HEK293 (cell line): Measurements from ENCODE around the gene DNAL4.
A peak's percentile ranks its signal among the peaks of the same experiment; 100 is the strongest.

Source experiments
- CTCF ChIA-PET: fragments of 350-600 bp; formaldehyde crosslinking; extraction: SDS; loops from one replicate; lab custom pipeline; 2021; ENCODE audit warnings: antibody characterized with exemption; lab: Yijun Ruan, JAX
- POLR2A ChIA-PET: fragments of 300-600 bp; formaldehyde crosslinking; extraction: SDS; loops from one replicate; lab custom pipeline; 2020; ENCODE audit warnings: antibody characterized with exemption, inconsistent platforms; lab: Yijun Ruan, JAX
- H3K27ac ChIP-seq: fragments of 200-500 bp; sonication (Bioruptor generic); 2 replicates; pipeline ENCODE4 v1.5.1; 2014; ENCODE audit warnings: low read depth, low read length, control low read depth, inconsistent platforms; ENCODE audit errors: extremely low read depth
- H3K36me3 ChIP-seq, 2 experiments: fragments of 200-500 bp in 1 of 2; sonication (Bioruptor generic) in 1 of 2; 1 replicate in 1 of 2; 2 replicates in 1 of 2; pipeline ENCODE4 v1.5.1; 2014 to 2017; ENCODE audit warnings: inconsistent platforms in 2 of 2, low read length in 2 of 2; ENCODE audit not compliant: control insufficient read depth in 2 of 2, insufficient read depth in 1 of 2
- H3K4me1 ChIP-seq: fragments of 200-500 bp; sonication (Bioruptor generic); 2 replicates; pipeline ENCODE4 v1.5.1; 2014; ENCODE audit warnings: mild to moderate bottlenecking, low read length, inconsistent platforms; ENCODE audit not compliant: control insufficient read depth, insufficient read depth
- H3K4me3 ChIP-seq: 2 replicates; pipeline ENCODE4 v1.5.1; 2011; ENCODE audit warnings: low read depth, mild to moderate bottlenecking, control low read depth, low read length, moderate library complexity
- H3K9me3 ChIP-seq: fragments of 200-500 bp; sonication (Bioruptor generic); 2 replicates; pipeline ENCODE4 v1.5.1; 2014; ENCODE audit warnings: low read depth, low read length, inconsistent platforms; ENCODE audit not compliant: control insufficient read depth, insufficient read depth
- FEZF1 ChIP-seq: fragments of 450-650 bp; formaldehyde crosslinking; IDR thresholded peaks from 2 replicates; pipeline ENCODE4 v1.5.1; 2016; ENCODE audit warnings: missing biosample characterization, missing genetic modification characterization
- GFI1B ChIP-seq: fragments of 450-650 bp; formaldehyde crosslinking; IDR thresholded peaks from 2 replicates; pipeline ENCODE4 v1.5.1; 2016; ENCODE audit warnings: missing biosample characterization, missing genetic modification characterization
- MEIS1 ChIP-seq: sonication (generic); formaldehyde crosslinking; IDR thresholded peaks from 2 replicates; pipeline ENCODE4 v1.8.1; 2022; ENCODE audit warnings: missing genetic modification reagents, mild to moderate bottlenecking, borderline replicate concordance
- SALL2 ChIP-seq: fragments of 450-650 bp; formaldehyde crosslinking; IDR thresholded peaks from 2 replicates; pipeline ENCODE4 v1.5.0; 2017; ENCODE audit warnings: missing biosample characterization, mild to moderate bottlenecking, missing genetic modification characterization, borderline replicate concordance
- ZBTB17 ChIP-seq: fragments of 450-650 bp; formaldehyde crosslinking; IDR thresholded peaks from 2 replicates; pipeline ENCODE4 v1.5.1; 2016; ENCODE audit warnings: missing biosample characterization, missing genetic modification characterization
- ZNF133 ChIP-seq: fragments of 450-650 bp; formaldehyde crosslinking; IDR thresholded peaks from 2 replicates; pipeline ENCODE4 v1.5.1; 2016; ENCODE audit warnings: missing biosample characterization, missing genetic modification characterization
- ZNF140 ChIP-seq: fragments of 450-650 bp; formaldehyde crosslinking; IDR thresholded peaks from 2 replicates; pipeline ENCODE4 v1.5.1; 2016; ENCODE audit warnings: missing biosample characterization, missing genetic modification characterization
- ZNF514 ChIP-seq: fragments of 450-650 bp; formaldehyde crosslinking; IDR thresholded peaks from 2 replicates; pipeline ENCODE4 v1.5.1; 2016; ENCODE audit warnings: missing biosample characterization, missing genetic modification characterization
- ZNF623 ChIP-seq: fragments of 450-650 bp; formaldehyde crosslinking; IDR thresholded peaks from 2 replicates; pipeline ENCODE4 v1.5.1; 2016; ENCODE audit warnings: missing biosample characterization, missing genetic modification characterization
- ZNF629 ChIP-seq: fragments of 450-650 bp; formaldehyde crosslinking; IDR thresholded peaks from 2 replicates; pipeline ENCODE4 v1.5.1; 2017; ENCODE audit warnings: missing biosample characterization, missing genetic modification characterization
- ZNF664 ChIP-seq: fragments of 450-650 bp; formaldehyde crosslinking; IDR thresholded peaks from 2 replicates; pipeline ENCODE4 v1.5.1; 2016; ENCODE audit warnings: missing biosample characterization, missing genetic modification characterization
- ZNF677 ChIP-seq: fragments of 450-650 bp; IDR thresholded peaks from 2 replicates; pipeline ENCODE4 v1.5.0; 2018; ENCODE audit warnings: missing biosample characterization, mild to moderate bottlenecking, missing genetic modification characterization, moderate library complexity
- ZSCAN30 ChIP-seq: fragments of 450-650 bp; IDR thresholded peaks from 2 replicates; pipeline ENCODE4 v1.5.1; 2018; ENCODE audit warnings: missing biosample characterization, mild to moderate bottlenecking, missing genetic modification characterization, moderate library complexity
- TF ChIP-seq, protein P1 (sequence below): fragments of 450-650 bp; formaldehyde crosslinking; IDR thresholded peaks from 2 replicates; pipeline ENCODE4 v1.5.1; 2016; ENCODE audit warnings: missing biosample characterization, missing genetic modification characterization
- TF ChIP-seq, protein P2 (sequence below): fragments of 450-650 bp; formaldehyde crosslinking; IDR thresholded peaks from 2 replicates; pipeline ENCODE4 v1.5.1; 2016; ENCODE audit warnings: missing biosample characterization, missing genetic modification characterization
- TF ChIP-seq, protein P3 (sequence below): fragments of 450-650 bp; formaldehyde crosslinking; IDR thresholded peaks from 2 replicates; pipeline ENCODE4 v1.5.1; 2016; ENCODE audit warnings: missing biosample characterization, missing genetic modification characterization
- TF ChIP-seq, protein P4 (sequence below): sonication (generic); formaldehyde crosslinking; IDR thresholded peaks from 2 replicates; pipeline ENCODE4 v1.8.1; 2022; ENCODE audit warnings: mild to moderate bottlenecking, moderate library complexity, missing genetic modification reagents
- TF ChIP-seq, protein P5 (sequence below): fragments of 450-650 bp; formaldehyde crosslinking; IDR thresholded peaks from 2 replicates; pipeline ENCODE4; 2016; ENCODE audit warnings: missing biosample characterization, missing genetic modification characterization

Gene DNAL4

DNA sequence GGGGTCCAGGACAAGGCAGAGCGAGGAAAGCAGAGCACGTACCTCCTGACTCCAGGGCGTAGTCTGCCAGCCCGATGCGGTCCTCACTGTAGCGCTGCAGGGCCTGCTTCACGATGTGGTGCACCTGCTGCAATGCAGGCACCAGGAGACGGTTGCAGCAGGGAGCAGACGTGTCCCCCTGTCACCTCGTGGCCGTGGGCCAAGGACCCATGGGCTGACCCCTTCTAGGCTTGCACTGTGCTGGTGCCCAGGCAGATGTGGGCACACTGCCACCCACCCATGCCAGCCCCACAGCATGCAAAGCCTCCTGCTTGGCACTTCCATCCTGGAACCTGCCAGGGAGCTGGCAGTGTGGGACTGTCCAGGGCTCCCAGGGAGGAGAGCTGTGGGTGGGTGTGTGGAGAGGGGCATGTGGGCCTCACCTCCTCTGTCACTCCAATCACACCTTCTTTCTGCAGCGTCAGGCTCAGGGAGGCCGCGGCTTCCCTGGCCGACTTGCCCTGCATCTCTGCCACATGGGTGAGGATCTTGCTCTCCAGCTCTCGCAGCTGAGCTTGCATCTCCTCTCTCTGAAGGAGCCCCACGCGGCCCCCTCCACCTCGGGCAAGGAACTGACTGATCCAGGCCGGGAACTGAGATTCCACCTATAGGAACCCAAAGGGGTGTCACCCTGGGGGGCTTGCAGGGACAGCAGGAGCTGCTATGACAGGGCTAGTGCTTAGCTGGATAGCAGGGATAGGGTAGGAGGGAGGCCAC lies 54.5 kb downstream of the DNAL4 start:
- H3K36me3 ChIP-seq = peaks cover 50 to 100% of the 10 kb centered on the region in 2 experiments
- no peaks in the 10 kb centered on the region for H3K9me3 ChIP-seq
- H3K4me1 ChIP-seq = no peaks in the 10 kb centered on the region
- no peak overlapping the region for H3K27ac ChIP-seq
- H3K4me3 ChIP-seq = no peak overlapping the region
- POLR2A ChIA-PET = interaction anchor here (0.5 to 1.5 kb wide), 3 partner anchors 34 to 580 kb away, joined by 3 to 11 read pairs (median 6); partner anchors contain the start of gene GTPBP1
- CTCF ChIA-PET = interaction anchor here (0.6 to 1.3 kb wide), 5 partner anchors 11 to 253 kb away, joined by 3 to 5 read pairs (median 4); no protein-coding TSS in a partner anchor
- no peak for TF ChIP-seq ZNF514 (tag by site-specific recombination)
- TF ChIP-seq, protein P1, sequence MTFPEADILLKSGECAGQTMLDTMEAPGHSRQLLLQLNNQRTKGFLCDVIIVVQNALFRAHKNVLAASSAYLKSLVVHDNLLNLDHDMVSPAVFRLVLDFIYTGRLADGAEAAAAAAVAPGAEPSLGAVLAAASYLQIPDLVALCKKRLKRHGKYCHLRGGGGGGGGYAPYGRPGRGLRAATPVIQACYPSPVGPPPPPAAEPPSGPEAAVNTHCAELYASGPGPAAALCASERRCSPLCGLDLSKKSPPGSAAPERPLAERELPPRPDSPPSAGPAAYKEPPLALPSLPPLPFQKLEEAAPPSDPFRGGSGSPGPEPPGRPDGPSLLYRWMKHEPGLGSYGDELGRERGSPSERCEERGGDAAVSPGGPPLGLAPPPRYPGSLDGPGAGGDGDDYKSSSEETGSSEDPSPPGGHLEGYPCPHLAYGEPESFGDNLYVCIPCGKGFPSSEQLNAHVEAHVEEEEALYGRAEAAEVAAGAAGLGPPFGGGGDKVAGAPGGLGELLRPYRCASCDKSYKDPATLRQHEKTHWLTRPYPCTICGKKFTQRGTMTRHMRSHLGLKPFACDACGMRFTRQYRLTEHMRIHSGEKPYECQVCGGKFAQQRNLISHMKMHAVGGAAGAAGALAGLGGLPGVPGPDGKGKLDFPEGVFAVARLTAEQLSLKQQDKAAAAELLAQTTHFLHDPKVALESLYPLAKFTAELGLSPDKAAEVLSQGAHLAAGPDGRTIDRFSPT (tag by site-specific recombination) = peak; percentile 83
- TF ChIP-seq, protein P2, sequence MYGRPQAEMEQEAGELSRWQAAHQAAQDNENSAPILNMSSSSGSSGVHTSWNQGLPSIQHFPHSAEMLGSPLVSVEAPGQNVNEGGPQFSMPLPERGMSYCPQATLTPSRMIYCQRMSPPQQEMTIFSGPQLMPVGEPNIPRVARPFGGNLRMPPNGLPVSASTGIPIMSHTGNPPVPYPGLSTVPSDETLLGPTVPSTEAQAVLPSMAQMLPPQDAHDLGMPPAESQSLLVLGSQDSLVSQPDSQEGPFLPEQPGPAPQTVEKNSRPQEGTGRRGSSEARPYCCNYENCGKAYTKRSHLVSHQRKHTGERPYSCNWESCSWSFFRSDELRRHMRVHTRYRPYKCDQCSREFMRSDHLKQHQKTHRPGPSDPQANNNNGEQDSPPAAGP (tag by site-specific recombination) = no peak
- no peak for TF ChIP-seq GFI1B (tag by site-specific recombination)

DNA sequence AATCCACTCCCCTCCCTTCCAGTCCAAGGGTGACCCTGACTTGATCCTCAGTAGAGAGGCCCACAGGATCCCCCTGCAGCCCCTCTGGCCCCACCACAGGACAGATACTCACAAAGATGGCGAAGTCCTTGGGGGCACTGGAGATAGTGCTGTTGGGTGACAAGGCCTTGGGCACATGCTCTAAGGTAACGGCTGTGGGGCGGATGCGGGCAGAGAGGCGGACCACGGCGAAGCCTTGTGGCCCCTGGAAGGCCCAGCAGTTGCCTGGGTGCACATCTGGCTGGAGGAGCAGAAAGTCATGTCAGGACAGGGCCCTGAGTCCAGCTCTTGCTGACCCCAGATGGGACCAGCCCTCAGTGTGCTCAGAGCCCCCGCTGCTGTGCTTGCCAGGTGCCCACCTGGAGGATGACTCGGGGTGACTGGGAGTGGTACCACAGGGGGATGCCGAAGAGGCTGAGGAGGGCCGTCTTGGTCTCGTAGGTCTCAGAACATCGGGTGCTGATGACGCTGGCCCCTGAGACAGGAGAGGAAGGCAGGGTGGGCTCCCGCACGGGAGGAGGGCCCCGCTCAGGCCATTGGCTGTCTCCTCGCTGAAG lies 55.4 kb downstream of the DNAL4 start:
- ChIA-PET CTCF (interaction anchor here (1.0 kb wide), 1 partner anchor 24 kb away, joined by 3 read pairs; no protein-coding TSS in a partner anchor), POLR2A (interaction anchor here (1.0 to 1.1 kb wide), 2 partner anchors 9 to 14 kb away, joined by 3 read pairs; no protein-coding TSS in a partner anchor)
- H3K4me3 ChIP-seq = no peak overlapping the region
- H3K4me1 ChIP-seq = no peaks in the 10 kb centered on the region
- no peak overlapping the region for H3K27ac ChIP-seq
- H3K36me3 ChIP-seq = peaks cover 41 to 100% of the 10 kb centered on the region in 2 experiments
- TF ChIP-seq ZNF623 (no peak), MEIS1 (no peak), SALL2 (tag by site-specific recombination) (no peak), ZNF629 (tag by site-specific recombination) (no peak), ZNF677 (tag by site-specific recombination) (no peak), ZNF140 (tag by site-specific recombination) (no peak), ZBTB17 (tag by site-specific recombination) (no peak), FEZF1 (no peak), ZNF664 (tag by site-specific recombination) (no peak), ZNF133 (tag by site-specific recombination) (no peak), ZSCAN30 (no peak)
- TF ChIP-seq, protein P2 (tag by site-specific recombination) = no peak
- TF ChIP-seq, protein P3, sequence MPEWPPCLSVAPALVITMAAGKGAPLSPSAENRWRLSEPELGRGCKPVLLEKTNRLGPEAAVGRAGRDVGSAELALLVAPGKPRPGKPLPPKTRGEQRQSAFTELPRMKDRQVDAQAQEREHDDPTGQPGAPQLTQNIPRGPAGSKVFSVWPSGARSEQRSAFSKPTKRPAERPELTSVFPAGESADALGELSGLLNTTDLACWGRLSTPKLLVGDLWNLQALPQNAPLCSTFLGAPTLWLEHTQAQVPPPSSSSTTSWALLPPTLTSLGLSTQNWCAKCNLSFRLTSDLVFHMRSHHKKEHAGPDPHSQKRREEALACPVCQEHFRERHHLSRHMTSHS (tag by site-specific recombination) = no peak
- TF ChIP-seq, protein P4, sequence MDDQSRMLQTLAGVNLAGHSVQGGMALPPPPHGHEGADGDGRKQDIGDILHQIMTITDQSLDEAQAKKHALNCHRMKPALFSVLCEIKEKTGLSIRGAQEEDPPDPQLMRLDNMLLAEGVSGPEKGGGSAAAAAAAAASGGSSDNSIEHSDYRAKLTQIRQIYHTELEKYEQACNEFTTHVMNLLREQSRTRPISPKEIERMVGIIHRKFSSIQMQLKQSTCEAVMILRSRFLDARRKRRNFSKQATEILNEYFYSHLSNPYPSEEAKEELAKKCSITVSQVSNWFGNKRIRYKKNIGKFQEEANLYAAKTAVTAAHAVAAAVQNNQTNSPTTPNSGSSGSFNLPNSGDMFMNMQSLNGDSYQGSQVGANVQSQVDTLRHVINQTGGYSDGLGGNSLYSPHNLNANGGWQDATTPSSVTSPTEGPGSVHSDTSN (CRISPR knock-in tag) = no peak
- TF ChIP-seq, protein P5, sequence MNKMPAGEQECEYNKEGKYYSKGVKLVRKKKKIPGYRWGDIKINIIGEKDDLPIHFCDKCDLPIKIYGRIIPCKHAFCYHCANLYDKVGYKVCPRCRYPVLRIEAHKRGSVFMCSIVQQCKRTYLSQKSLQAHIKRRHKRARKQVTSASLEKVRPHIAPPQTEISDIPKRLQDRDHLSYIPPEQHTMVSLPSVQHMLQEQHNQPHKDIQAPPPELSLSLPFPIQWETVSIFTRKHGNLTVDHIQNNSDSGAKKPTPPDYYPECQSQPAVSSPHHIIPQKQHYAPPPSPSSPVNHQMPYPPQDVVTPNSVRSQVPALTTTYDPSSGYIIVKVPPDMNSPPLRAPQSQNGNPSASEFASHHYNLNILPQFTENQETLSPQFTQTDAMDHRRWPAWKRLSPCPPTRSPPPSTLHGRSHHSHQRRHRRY (tag by site-specific recombination) = no peak
- H3K9me3 ChIP-seq = no peaks in the 10 kb centered on the region
